ENCODE results near the gene ST6GAL1.
A peak's percentile ranks its signal among the peaks of the same experiment; 100 is the strongest.

ST6GAL1 gene

DNA sequence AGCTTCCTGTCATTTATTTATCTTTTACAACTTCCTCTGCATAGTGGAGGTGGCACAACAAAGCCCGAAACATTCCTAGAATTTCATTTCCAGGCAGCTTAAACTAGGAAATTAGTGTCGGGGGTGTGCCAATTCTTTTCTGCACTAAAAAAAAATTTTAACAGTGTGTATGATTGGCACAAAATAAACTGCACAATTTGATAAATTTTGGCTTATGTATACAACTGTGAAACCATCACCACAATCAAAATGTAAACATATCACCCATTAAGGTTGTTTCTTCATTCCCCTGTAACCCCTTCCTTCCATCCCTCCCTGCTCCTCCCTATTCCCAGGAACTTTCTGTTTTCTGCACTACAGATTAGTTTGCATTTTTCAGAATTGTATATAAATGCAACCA lies 154.3 kb downstream of the ST6GAL1 start:
- no peak for DNase-seq

DNA sequence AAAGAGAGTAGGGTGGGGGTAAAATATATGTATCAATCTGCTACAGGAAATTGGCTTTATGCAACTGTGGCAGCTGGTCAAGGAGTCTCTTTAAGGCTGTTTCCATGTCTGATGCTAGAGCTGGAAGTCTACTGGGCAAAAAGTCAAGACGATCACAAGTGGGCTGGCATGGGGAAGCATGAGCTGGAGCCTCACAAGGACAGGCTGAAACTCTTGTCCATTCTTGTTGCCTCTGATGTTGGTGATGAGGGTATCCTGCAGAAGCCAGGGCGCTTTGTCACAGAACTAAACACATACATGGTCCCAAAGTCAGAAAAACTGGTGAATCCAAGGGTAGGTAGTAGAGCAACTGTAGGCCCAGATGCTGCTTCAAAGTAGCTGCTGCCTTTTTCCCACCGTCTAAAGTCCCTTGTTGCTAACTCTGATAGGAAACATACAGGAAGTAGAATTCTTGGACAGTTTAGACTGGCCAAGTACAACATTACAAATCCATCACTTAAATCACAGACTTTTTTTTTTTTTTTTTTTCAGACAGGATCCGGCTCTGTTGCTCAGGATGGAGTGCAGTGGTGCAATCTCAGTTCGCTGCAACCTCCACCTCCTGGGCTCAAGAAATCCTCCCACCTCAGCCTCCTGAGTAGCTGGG lies 154.8 kb downstream of the ST6GAL1 start:
- DNase-seq = no peak

DNA sequence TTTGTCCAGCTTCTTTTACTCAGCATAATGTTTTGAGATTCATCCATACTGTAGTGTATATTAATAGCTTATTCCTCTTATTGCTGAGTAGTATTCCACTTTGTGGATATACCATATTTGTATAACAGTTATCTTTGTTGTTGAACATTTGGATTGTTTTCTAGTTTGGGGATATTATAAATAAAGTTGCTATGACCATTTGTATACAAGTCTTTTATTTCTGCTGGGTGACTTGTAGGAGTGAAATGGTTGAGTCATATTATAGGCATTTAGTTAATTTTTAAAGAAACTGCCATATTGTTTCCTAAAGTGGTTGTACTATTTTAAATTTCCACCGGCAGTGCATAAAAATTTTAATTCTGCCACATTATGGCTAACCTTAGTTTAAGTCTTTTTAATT lies 155.6 kb downstream of the ST6GAL1 start:
- no peak for DNase-seq

DNA sequence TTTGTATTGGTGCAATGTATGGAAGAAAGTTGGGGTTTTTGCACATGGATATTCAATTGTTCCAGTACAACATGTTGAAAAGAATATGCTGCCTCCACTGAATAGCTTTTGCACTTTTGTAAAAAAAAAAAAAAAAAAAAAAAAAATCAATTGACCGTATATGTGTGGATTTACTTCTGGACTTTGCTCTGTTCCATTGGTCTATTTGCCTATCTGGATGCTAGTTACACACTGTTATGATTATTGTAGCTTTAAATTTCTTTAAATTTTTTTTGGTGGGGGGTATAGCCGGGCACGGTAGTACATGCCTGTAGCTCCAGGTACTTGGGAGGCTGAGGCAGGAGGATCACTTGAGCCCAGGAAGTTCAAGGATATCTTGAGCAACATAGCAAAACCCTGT lies 156.5 kb downstream of the ST6GAL1 start:
- DNase-seq = no peak

DNA sequence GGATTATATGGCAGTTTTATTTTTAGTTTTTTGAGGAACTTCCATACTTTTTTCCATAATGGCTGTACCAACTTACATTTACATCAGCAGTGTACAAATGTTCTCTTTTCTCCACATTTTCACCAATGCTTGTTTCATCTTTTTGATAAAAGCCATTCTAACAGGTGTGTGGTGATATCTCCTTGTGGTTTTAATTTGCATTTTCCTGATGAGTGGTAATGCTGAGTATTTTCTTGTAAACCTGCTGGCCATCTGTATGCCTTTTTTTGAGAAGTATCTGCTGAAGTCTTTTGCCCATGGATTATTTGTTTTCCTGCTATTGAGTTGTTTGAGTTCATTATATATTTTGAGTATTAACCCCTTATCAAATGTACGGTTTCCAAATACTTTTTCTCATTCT lies 158.4 kb downstream of the ST6GAL1 start:
- no peak for DNase-seq

DNA sequence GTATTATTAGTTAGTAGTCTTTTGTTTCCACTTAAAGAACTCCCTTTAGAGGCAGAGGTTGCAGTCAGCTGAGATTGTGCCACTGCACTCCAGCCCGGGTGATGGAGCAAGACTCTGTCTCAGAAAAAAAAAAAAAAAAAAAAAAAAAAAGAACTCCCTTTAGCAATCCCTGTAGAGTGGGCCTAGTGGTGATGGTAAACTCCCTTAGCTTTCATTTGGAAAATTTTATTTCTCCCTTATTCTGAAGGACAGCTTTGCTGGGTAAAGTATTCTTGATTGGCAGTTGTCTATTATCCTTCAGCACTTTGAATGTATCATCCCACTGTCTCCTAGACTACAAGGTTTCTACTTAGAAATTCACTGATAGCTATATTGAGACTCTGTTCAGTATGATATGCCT lies 163.0 kb downstream of the ST6GAL1 start:
- no peak for DNase-seq

DNA sequence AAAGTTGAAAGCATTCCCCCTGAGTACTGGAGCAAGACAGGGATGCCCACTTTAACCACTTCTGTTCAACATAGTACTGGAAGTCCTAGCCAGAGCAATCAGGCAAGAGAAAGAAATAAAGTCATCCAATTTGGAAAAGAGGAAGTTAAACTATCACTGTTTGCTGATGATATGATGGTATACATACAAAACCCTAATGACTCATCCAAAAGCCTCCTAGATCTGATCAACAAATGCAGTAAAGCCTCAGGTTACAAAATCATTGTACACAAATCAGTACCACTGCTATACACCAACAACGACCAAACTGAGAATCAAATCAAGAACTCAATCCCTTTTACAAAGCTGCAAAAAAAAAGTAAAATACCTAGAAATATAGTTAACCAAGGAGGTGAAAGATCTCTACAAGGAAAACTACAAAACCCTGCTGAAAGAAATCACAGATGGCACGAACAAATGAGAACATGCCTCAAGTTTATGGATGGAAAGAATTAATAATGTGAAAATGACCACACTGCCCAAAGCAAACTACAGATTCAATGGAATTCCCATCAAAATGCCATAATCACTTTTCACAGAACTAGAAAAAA lies 168.7 kb downstream of the ST6GAL1 start:
- no peak for DNase-seq

DNA sequence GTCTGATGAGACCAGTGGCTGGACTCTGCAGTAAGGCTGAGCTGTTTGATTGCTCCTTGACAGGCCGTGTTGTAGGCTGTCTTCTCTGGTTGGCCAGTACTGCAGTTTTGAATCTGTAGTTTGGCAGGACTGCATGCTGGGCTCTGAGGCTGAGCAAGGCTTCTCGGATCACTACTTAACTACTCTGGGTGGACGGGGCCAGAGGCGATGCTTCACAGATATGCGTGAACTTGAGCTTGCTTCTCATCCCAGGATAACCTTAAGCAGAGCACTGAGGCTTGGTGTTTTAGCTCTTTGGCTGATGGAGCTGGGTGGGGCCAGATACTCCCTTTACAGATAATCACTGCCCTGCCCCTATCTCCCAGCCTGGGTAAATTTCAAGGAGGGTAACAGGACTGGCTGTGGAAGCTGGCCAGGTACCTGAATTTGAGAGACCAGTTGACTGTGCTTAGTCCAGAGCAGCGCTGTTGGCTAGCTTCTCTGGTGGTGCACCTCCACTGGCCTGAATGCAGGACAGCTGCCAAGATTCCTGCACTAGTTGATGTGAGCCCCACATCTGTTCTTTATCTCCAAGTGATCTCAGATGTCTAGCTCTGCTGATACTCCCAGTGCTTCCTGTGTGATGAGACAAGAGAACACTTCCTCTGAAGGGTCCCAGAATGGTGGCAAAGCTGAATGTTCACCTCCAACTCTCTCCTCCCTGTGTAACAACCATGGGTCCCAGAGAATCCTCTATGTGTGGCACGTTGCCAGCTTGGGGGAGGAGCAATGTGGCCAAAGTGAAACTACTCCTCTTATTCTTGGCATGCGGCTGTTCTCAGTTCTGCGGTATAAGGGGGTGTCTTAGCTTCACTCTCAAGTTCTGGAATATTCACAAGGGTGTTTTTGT lies 171.1 kb downstream of the ST6GAL1 start:
- DNase-seq = peak; percentile 45

DNA sequence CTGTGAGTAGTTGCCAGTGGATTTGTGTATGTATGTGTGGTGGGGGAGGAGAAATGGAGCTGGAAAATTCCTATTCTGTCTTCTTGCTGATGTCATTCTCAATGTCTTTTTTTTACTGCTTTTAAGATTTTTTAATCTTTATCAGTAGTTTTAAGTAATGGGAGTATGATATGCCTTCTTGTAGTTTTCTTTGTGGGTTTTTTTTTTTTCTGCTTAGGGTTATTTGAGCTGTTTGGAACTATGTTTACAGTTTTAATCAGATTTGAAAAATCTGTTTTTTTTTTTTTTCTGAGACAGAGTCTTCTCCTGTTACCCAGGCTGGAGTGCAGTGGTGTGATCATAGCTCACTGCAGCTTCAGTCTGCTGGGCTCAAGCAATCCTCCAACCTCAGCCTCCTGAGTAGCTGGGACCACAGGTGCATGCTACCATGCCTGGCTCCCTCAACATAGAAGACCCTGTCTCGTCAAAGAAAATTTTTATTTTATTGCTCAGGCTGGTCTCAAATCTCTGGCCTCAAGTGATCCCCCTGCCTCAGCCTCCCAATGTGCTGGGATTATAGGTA lies 171.8 kb downstream of the ST6GAL1 start:
- no peak for DNase-seq

DNA sequence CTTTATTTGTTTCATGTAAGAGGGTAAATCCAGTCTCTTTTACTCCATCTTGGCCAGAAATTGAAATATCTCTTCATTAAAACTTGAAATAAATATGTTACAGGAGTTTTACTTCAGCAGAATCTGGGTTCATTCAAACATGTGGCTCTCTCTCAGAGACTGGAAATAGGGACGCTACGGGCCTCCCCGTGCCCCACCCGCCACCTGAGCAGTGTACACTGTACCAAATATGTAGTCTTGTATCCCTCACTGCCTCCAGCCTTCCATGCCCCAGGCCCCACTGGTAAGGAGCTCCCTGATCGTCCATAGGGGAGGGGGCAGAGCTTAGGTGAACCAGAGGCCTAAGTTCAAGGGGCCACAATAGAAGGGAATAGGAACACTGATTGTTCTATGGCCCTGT lies 172.9 kb downstream of the ST6GAL1 start:
- no peak for DNase-seq

DNA sequence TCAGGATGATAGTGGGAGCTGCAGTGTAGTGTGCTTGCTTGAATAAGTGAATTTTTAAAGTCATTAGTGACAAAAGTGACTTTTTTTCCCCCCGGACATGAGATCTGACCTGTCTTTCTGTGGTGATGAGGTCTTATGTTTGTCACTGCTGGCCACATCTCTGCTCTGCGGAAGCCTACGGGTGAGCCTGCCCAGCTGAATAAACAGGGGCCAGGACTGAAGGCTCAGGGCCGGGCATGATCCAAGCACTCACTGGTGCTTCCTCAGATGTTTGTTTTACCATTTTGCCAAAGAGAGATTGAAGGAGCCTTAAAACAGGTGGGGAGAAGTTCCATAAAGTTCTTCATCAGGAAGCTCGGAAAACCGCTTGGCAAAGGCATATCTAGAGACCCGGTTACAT lies 174.0 kb downstream of the ST6GAL1 start:
- DNase-seq = no peak

DNA sequence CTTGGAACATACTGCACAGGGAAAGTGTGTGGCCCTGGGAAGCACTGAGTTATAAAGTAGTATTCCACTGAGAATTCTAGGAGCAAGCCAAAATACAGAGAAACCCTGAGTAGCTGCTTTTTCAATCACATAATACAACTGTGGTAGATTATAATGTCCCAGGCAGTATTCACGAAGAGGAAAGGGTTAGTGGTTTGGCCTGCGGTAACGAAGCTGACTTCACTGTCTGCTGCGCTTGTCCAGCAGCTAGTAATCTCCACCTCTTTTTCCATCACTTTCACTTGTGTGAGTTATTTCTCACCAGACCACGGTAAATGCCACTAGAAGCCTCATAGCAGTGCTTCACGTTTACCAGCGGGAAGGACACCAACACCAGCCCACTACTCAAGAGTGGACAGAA lies 174.6 kb downstream of the ST6GAL1 start:
- no peak for DNase-seq

DNA sequence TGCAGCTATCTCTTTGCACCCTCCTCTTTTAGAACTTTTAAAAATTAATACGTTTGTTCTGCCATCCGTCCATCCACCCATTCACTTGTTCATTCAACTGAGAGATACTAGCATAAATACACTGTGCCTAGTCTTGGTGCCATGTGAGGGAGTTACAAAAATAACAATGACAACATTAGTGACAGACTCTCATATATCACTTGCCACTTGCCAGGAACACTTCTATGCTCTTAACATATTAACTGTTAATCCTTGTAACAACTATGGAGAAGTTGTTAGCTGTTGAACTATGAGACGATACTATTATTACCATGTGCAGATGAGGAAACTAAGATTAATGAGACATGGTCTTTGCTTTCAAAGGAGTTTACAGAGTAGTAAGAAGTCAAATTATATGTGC lies 175.4 kb downstream of the ST6GAL1 start:
- DNase-seq = no peak

DNA sequence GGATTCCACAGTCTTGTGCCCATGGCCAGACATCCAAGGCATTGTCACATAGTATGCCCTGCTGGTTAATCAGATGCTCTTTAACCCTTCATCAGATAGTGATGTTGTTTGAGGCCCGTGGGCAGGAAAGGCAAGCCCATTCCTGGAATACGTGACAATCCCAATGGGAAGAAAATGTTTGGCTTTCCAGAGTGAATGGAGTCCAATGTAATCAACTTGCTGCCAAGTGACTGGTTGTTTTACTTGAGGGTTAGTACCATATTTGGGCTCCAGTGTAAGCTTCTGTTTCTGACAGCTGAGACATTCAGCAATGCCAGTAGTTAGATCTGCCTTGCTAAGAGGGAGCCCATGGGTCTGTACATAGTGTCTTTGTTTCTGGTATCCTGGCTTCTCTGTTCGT lies 177.7 kb downstream of the ST6GAL1 start:
- no peak for DNase-seq

DNA sequence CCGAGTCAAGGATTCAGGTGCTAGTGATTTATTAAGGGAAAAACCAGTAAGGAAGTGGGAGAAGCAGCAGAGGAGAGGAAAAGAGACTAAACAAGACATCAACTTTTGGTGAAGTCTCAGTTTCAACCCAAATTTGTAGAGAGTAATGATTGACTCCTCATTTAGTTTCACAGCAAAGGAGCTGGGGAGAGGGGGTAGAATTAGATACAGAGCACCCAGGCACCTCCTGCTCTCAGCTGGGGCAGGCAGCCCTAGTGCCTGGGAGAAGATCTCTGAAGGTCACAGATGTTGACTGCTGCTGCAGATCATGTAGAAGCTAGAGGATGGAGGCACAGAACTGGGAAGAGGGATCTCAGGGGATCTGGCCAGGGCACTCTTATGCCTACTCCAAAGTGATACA lies 179.8 kb downstream of the ST6GAL1 start:
- DNase-seq = no peak

DNA sequence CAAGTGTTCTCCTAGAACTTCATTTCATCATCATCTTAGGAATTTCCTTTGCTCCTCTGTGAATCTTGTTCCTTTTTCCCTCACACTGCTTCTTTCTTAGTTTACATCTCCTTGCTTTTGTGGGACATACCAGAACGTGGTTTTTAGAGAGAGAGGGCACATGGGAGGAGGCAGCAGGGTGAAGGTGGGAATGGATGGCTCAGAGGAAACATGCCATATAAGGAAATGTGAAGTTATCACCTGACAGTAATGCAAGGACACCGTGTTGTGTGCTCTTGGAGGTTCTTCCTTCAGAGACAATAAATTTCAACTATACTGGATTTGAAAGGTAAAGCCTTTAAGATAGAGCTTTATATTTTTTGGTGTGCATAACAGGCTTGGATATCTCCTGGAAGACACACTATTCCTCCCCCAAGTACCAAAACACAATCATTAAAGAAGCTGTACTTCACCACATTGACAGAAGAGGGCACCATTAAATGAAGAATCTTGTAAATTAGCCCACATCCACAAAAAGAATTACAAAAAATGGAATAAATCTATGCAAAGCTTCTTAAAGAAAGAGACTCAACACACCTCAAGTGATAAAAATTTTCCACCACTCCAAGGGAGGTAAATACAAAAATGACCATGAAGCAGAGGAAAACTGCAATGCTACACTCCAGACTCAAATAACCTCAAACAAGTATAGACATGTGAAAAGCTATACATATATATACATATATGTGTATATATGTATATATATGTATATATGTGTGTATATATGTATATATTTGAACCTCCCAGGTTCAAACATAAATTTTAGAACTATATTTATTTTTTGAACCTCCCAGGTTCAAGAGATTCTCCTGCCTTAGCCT lies 182.8 kb downstream of the ST6GAL1 start:
- no peak for DNase-seq

DNA sequence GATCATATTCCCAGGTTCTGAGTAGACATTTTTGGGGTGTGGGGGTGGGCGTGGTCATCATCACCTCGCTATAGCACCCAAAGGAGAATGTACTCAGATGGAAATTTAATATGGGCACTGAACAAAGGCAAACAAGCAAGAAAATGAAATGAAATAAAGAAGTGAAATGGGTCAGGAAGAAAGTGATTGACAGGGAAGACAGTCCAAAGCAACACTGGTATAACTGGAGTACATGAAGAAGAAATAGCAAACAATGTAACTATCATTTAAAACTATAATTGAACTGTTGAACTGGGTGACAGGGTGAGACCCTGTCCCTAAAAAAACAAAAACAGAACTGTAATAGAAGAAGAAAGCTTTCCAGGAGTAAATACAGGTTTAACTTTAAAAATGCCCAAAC lies 184.2 kb downstream of the ST6GAL1 start:
- no peak for DNase-seq

DNA sequence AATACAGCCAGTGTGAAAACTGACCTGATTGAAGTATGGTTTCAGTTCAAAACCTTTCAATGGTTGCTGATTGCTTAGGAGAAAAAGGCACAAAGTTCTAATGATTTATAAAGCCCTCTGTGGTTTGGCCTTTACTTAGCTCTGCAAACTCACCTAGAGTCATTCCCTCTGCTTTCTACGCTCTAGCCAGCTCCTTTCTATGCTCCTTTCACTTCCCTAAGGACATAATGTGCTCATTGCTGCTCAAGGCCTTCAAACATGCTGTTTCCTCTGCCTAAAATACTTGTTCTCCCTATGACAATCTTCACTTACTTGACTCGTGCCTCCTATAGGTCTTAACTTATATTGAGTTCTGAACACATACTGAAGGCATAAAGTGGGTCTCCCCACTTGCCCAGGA lies 190.0 kb downstream of the ST6GAL1 start:
- DNase-seq = no peak

DNA sequence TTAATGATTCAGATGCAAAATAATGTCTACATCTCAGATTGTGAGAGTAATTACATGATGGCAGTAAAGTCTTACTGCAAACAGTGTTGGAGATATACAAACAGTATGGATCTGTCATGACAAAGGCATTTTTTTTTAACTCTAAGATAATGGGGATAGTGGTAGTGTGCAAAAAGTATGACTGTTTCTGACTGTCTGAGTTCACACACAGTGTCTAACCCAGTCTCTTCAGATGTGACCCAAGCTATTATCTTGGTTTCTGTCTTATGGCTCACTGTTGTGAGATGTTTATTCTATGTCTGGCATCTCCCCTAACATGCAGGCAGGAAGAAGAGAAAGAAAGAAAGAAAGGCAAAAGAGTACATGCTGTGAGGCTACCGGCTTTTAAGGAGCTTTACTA lies 191.9 kb downstream of the ST6GAL1 start:
- DNase-seq = no peak

DNA sequence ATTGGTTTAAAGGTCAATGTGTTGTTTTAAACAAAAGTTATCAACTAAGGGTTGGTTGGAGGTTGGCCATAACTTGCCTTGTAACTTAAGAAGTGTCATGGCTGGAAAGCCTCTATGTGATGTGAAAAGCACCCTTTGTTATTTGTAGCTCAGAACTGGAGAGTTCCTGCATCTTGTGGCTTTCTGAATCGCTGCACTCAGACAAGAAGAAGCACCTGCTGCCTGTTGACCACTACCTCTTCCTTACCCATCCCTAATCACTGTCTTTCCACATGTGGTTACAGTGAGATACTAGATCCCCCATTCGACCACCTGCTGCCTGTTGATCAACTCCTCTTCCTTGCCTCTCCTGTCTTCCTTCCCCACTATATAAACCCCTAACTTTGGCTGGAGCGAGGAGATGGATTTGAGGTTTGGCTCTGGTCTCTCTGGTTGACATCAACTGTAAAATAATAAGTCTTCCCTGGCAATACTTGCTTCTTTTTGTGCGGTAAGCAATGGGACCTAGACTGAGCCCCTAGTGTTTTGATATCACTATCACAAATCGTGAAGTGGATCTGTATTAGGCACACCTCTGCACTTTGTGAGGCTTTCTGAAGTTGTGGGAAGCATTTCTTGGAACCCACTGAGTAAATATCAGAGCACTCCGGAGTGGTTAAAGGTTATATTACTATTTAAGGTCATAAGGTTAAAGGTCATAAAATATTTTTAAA lies 195.1 kb downstream of the ST6GAL1 start:
- DNase-seq = no peak
